Hematopoietic multipotent progenitor cell treated with erythropoietin and hydrocortisone succinate and interleukin-3 and kit ligand, for 4 days (in vitro differentiated cells): ENCODE data around the gene ZNF580.

Experiments used
- DNase-seq: peaks from one replicate; pipeline ENCODE4 v3.0.0-alpha.2; 2015

The ZNF580 gene, protein sequence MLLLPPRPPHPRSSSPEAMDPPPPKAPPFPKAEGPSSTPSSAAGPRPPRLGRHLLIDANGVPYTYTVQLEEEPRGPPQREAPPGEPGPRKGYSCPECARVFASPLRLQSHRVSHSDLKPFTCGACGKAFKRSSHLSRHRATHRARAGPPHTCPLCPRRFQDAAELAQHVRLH

DNA sequence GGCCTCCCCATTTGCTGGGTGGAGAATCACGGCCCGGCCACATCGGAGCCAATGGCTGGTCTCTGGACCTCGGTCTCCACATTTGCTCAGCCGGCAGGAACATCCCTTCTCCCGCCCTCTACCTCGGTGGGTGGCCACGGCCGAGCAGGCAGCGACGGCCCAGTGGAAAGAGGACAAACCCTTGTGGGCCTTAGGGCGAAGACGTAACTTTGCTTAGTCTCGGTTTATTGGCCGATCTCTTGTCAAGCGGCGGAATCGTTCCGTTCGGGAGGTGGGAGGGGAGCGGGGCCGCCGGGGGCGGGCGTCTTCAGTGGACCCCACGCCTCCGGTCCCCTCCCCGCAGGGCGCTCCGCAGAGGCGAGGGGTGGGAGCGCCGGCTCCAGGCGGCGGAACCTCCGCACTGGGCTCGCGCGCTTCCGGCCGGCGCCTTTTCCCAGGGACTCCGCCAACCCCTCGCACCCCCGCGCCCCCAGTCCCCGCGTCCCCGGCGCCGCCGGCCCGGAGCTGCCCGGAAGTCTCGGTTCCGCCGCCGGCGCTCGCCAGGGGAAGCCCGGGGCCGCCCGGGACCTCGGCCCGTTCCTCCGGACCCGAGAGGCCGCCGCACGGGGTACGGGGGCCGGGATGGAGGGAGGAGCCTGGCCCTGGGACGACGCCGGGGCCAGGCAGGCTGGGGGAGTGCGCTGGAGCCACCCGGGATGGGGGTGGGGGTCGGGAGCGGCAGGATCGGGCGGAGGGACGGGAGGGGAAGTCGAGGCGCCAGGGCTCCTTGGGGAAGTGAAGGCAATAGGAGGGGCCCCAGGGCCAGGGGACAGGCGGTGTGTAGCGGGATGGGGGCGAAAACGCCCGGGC is at the start of gene ZNF580:
Gene ZNF580, plus strand, starts transcription at position 426 of the 849 bp plus-strand sequence. CDS start 1,507 bp downstream, outside the sequence.
- DNase-seq = peak; percentile 86

DNA sequence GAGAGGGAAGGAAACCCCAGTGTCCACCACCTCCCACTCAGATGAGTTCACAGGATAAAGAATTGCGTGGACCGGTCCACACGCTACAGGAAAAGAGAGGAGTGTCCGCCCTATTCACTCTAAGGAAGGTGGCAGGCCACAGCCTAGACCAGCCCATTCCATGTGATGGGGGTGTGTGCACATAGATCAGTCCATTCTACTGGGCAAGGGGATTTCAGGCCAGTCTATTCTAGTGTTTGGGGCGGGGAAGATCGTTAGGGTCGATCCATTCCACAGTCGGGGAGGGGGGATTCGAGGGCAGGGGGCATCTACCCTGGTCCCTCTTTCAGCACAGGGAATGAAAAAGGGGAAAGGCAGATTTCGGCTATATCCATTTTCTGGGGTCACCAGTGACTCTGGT is 49.2 kb upstream of the ZNF580 start:
- DNase-seq = peak; percentile 40

DNA sequence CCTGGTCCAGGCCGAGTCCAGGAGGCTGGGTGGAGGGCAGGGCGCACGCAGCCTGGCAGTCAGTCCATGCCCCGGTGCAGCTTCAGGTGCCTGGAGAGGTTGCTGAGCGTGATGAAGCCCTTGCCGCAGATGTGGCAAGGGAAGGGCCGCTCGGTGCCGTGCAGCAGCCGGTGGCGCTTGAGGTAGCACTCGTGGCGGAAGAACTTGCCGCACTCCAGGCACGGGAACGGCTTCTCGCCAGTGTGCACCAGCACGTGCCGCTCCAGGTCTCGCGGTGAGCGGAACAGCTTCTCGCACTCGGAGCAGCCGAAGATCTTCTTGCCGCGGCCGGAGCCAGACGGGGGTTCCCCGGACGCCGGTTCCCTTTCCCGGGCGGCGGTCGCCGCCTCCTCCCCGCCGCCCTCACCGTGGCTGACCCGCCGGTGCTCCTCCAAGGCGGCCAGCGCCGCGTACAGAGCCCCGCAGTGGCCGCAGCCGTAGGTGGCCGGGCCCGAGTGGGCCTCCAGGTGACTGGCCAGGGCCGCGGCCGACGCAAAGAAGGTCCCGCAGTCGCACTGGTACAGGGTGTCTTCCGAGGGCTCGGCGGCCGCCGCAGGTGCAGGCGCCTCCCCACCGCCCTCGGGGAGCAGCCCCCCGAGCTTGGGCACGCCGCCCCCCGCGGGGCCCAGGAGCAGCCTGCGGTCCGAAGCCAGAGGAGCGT is 48.3 kb upstream of the ZNF580 start:
- DNase-seq = no peak

DNA sequence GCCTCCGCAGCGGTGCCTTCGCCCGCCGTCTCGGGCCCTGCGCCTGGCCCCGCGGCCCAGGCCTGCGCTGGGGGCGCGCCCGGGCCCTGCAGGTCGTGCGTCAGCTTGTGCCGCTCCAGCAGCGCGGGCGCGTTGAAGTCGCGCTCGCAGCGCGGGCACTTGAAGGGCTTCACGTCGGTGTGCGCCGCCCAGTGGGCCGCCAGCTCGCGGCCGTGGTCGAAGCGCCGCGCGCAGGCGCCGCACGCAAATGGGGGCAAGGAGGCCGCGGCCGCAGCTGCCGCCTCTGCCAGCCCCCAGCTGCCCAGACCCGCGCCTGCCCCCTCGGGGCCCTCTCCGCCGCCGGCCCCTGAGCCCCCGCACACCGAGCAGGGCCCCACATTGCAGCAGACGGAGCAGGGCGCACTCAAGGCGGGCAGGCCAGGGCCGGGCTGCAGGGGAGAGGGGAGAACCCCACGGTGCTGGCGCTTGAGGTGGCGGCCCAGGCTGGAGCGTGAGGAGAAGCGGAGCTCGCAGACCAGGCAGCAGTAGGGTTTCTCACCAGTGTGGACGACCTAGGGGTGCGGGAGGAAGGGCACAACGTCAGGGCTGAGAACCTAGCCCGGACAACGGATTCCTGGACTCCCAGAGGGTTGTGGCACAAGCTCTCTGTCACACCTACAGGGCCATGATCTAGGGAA is 47.6 kb upstream of the ZNF580 start:
- no peak for DNase-seq

DNA sequence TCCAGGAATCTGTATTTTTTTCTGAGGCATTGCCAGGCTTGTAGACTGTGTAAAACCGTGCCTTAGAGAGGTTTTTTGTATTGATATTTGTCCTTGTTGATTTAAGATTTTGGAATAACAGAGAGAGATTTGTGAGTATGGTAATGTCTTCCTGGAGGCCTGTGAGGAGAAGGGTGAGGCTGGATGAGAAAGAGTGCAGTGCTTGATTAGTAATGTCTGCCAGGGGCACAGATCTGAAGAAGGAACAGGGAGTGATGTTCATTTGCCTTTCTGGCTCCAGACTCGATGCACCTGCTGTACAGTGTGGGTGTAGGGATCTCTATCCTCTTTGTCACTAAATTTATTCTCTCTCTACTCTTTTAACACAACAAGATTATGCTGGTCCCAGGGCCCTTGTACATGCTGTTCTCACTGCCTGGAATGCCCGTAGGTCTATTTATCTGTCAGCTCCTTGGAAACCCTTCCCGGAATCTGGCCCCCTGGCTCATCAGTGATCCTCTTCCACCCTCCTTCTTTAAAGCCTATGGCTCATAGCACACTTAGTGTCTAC is 45.7 kb upstream of the ZNF580 start:
- DNase-seq = no peak

DNA sequence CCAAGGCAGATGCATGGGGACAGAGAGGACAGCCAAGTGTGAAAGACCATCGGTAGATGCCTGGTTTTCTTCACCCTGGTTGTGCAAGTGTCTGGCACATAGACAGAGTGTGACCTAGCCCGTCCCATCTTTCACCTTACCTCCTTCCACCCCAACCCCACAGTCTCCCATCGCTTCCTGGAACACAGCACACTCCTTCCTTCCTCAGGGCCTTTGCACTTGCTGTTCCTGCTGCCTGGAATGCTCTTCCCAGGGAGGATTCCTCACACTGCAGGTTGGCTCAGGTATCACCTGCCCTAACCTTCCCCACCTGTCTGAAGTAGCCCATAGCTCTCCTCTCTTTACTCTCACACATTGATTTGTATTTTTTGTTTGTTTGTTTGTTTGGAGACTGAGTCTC is 44.5 kb upstream of the ZNF580 start:
- DNase-seq = no peak

DNA sequence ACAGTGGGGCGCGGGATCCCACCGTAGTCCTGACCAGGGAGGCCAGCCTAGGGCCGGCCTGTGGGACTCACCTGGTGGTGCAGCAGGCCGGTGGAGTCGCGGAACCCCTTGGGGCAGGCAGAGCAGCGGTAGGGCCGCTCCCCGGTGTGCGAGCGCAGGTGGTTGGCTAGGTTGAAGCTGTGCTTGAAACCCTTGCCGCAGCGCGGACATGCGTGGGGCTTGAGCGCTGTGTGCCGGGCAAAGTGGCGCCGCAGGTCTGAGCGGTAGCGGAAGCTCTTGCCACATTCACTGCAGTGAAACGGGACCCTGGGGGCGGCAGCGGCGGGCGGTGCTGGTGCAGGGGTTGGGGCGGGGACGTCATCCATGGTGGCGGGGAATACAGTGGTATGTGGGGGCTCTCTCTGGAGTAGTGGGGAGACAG is 43.3 kb upstream of the ZNF580 start:
- DNase-seq = no peak

DNA sequence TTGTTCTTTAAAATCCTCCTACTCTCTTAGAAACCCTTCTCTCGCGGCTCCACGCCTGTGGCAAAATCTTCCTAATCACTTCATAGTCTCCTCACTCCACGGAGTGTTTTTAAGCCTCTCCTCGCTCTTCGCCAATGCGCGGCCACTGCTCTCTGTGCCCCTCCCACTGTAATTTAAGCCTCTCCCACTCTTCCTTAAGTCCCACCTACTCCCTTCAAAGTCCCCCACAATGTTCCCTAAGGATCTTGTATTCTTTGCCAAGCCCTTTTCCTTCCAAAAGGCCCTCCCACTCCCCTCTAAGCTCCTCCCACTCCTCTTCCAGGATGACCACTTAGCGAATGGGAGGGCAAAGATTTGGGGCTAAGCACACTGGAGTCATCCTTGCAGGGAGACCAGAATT is 42.8 kb upstream of the ZNF580 start:
- no peak for DNase-seq

DNA sequence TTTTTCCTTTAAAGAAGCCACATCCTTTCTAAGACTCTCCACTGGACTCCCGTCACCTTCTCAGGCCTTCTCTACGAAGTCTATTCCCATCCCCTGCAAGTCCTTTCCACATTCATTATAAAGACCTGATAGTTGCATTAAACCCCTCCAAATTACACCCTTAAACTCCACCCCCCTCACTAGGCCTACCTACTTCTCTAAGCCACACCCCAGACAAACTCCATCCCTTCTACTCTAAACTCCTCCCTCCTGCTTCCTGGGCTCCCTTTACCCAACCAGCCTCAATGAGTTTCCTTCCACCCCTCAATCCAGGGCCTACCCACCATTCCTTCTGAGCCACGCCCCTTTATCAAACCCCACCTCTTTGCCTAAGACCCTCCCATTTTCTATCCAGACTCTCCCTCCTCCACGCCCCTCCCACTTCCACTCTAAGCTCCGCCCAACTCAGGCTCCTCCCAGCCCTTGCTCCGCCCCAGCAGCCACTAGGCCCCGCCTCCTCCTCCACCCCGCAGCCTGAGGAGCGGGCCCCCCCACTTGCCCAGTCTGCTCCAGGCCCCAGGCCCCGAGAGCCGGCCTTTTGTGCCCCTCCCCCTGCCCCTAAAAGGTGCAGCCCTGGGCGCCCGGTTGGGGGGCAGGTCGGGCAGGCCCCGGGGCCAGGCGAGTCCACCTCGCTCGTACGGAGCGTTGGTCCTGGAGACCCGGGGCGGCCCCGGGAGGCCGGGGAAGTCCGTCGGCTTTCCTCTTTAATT is 41.9 kb upstream of the ZNF580 start:
- DNase-seq = peak; percentile 97

DNA sequence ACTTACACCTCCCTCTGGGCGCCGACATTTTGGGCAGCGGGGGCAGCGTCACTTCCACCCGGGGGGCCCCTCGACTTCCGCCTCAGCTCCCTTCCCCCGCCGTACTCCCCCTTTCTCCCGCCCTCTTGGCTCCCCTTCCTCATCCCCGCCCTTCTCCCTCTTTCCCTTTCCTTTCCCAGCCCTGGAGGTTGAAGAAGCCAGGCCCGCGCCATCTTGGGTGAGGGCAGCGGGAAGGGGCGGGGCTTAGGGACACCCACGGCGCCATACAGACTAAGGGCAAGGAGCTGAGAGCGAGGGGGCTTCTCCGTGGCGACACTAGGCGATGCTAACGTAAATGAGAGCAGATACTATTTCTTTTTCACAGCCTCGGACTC is 41.3 kb upstream of the ZNF580 start, which contains the start of gene FIZ1:
Gene FIZ1, minus strand, starts transcription at position 50 of the 374 bp plus-strand sequence. CDS start 1,652 bp downstream, outside the sequence.
- peak; percentile 100 for DNase-seq

DNA sequence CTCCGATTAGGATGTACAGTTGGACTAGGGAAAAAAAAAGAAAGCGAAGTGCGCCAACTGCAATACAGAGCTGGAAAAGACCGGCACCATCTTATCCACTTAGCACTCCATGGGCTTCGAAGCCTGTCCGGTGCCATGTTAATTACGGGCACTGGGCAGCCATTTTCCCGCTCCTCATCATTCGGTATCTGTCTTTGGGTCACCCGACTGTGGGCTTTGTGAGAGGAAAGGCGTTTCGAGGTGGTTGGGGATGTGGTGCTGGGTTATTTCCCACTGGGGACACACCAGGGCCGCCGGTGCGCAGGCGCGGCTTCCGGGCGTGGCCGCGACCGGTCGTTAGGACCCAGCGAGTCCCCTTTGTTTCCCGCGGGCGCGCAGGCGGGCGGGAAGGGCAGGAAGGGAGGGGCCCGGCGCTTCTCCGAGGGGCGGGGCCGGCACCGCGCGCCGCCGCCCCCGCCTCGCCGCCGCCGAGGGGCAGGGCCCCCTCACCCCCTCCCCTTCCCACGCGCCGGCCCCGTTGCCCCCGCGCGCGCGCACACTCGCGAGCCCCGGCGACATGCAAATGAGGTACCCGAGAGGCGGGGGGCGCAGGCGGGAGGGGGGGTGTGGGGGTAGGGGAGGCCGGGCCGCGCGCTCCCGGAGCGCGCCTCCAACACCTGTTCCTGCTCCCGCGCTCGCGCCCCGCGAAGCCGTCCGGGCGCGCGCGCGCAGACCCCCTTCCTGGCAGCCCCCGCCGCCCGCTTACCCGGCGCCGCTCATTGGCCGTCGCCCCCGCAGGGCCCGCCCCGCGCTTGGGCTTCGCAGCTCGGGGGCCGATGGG is 40.8 kb upstream of the ZNF580 start, which contains the start of gene ZNF524:
Gene ZNF524, plus strand, starts transcription at position 447 of the 820 bp plus-strand sequence. CDS start 1,825 bp downstream, outside the sequence.
- DNase-seq = peak; percentile 95

DNA sequence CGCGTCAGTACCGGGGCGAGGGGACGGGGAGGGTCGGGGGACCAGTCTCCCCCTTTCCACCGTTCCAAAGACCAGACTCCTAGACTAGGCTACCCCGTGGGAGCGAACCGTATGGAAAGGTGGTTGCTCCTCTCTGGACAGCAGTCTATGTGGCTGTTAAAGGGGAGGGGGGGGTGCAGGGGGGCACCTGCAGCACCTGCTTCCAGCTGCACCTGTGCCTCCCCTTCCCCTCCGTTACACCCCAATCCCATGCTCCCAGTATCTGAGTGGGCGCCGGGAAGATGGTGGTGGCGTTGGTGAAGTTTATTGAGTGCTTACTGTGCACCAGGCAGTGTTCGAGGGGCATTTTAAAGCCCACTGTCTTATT is 40.2 kb upstream of the ZNF580 start:
- no peak for DNase-seq

DNA sequence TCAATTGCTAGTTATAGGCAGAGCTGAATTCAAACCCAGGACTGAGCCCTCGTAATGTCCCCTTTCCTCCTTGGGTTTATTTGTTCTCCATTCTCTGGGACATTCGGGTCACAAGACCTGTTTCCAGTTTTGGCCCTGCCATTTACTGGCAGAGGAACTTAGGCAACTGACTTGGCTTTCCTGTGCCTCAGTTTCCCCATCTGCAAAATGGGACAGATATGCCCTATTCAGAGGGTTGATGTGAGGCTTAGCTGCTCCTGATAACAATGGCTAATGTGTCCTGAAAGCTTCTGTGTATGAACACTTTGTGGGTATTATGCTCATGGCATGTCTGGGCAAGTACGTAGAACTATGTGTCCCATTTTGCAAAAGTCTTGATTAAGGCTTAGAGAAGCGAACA is 39.7 kb upstream of the ZNF580 start:
- no peak for DNase-seq

DNA sequence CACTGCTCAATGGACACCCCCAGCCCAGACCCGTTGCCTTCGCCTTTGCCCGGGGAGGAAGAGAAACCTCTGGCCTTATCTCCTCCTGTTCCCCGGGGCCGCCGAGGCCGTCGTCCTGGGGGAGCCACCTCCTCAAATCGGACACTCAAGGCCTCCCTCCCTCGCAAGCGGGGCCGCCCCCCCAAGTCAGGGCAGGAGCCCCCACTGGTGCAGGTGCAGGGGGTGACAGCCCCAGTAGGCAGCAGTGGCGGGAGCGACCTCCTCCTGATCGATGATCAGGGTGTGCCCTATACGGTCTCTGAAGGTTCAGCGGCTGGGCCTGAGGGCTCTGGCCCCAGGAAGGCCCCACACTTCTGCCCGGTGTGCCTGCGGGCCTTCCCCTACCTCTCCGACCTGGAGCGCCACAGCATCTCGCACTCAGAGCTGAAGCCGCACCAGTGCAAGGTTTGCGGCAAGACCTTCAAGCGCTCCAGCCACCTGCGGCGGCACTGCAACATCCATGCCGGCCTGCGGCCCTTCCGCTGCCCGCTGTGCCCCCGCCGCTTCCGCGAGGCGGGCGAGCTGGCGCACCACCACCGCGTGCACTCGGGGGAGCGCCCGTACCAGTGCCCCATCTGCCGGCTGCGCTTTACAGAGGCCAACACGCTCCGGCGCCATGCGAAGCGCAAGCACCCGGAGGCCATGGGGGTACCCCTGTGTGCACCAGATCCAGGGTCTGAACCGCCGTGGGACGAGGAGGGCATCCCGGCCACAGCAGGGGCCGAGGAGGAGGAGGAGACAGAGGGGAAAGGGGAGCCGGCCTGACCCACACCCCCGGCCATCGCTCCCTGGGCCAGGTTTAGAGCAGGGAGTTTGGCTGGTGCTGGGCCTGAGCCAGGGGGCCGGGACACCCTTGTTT is 38.4 kb upstream of the ZNF580 start:
- no peak for DNase-seq

DNA sequence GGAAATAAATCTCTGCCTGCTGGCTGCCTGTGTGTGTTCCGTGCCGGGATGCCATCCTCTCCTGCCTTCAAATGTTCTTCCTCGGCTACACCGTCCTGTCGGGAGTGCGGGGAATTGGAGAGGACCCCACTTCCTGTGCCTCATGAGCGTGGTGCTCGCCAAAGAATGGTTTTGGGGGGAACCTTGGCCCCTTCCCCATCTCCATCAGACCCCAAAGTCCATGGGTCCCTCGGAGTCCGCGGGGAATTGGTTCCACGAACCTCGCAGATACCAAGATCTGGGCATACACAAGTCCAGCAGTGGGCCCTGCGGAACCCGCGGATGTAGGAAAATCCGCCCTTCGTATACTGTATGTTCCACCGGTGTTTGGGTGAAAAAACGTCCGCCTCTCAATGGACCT is 37.7 kb upstream of the ZNF580 start:
- no peak for DNase-seq

DNA sequence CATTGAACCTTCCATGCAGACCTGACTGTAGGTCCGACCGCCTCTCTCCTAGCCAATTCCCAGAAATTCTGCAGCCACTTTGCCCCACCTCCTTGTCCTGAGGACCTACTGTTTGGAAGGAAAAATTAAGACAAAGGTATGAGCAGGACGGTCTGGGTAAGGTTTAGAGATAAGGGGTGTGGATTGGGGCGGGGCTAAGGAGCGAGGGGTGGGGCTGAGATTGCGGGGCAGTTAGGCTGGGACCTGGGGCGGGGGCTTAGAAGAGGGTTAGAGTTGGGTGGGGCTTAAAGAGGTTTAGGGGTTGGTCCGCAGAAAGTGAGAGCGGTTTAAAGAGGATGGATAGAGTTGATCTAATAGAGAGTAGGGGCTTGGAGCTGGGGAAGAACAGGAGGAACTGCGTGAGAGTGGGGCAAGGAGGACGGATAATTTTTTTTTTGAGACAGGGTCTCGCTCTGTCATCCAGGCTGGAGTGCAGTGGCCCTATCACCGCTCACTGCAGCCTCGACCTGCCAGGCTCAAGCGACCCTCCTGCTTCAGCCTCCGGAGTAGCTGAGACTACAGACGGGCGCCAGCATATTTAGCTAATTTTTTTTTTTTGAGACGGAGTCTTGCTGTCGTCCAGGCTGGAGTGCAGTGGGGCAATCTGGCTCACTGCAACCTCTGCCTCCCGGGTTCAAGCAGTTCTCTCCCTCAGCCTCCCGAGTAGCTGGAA is 37.1 kb upstream of the ZNF580 start:
- DNase-seq = peak; percentile 46

DNA sequence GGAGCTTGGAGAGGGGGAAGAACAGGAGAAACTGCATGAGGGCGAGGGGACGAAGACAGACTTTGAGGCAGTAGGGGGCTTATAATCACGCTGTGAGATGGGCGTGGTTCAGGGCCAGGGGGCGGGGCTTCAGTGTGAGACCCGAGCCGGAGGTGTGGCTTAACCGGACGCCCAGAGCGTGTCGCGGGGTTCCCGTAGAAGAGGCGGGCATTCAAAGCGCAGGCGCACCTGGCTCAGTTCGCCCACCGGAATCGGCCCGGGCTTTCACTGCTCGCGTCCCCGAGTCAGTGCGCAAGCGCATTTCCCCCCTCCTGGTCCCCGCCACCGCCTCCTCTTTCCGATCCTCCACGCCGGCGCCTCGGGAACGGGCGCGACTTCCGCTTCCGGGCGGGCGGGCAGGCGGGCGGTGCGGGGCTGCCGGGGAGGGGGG is 35.6 kb upstream of the ZNF580 start:
- peak; percentile 99 for DNase-seq

DNA sequence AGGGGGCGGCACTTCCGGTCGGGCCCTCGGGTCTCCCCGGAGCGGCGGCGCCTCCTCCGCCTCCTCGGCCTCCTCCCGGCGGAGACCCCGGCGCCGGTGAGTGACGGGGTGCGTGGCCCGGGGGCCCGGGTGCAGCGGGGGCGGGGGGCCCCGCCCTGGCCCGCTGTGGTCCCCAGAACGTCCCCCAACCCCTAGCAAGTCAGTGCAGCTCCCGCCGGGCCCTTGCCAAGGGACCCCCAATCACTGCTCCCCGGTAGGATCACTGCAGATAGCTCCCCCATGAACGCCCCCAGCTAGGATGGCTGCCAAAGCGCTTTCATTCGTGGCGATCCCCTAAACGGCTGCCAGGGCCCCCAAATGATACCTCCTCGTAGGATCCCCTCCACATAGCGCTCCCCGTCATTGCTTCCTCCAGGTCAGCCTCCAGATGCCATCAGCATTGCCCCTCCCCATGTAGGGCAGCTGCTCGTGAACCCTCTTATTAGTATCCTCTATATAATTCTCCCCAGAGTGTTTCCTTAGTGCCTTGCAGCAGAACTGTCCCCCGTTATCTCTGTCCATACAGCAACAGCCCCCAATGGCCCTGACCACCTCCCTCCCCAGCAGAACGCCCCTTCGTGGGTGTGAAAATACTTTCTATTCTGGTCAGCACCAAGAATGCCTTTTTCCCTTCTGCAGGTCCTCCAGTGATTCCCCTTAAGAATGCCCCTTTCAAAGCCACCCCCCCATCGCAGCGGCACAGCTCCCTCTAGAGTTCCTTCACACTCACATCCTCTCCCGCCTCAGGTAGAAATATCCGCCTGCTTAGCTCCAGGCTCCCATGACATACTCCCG is 34.9 kb upstream of the ZNF580 start, which contains the start of gene ZNF865:
Gene ZNF865, plus strand, starts transcription at position 11 of the 834 bp plus-strand sequence. CDS start 7,972 bp downstream, outside the sequence.
- peak; percentile 93 for DNase-seq
